ENCODE data around the gene NME4.

The NME4 gene

DNA sequence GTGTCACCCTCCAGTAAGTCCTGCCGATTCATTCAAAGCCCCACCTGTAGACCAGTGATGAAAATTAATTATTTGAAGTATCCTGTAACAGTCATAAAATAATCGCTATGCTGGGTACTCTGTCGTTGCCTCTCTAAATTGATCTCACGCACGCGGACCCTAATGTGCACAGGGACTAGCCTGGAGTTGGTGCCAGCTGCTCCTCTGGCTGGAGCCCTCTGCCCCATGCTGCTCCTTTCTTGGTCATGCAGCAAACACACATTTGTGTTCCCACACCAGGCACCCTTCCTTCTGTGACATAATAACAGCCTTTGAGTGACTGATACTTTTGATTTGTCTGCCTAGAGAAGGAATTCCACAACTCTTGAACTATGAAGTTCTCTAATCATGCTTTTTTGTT lies 44.4 kb downstream of the NME4 start:
- no peak for DNase-seq

DNA sequence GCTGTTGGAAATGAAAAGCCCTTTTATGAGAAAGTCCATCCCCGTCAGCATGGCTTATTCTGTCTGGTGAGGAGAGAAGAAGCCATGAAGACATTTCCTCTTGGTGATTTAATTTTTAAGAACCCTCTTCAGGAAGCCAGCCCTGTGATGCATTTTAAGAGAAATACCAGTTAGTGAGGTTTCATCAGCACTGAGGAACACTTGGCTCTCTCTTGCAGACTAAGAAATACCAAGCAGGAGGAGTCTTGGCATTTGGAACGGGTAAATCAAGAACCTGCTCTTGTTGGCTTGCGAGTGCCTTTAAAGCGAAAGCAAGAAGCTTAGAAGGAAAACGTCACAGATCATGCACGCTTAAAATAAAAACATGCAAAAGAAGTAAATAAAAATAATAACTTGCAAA lies 46.0 kb downstream of the NME4 start:
- no peak for DNase-seq

DNA sequence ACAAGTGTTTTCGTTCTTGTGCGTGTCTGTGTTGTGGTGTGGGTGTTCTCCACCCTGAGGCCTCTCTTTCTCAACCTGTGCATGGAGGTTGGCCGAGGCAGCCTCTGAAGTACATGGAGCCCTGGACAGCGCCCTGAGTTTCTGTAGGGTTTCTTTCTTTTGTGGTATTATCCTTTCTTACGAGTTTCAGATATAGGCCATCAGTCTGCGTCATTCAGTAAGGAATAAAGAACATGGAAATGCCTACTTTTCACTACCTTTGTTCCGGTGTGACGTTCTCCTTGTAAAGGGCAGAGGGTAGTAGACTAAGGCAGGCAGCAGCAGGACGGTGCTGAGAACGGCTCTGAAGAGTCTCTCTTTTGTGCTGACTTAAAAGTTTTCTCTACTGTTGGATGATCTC lies 47.0 kb downstream of the NME4 start:
- no peak for DNase-seq

DNA sequence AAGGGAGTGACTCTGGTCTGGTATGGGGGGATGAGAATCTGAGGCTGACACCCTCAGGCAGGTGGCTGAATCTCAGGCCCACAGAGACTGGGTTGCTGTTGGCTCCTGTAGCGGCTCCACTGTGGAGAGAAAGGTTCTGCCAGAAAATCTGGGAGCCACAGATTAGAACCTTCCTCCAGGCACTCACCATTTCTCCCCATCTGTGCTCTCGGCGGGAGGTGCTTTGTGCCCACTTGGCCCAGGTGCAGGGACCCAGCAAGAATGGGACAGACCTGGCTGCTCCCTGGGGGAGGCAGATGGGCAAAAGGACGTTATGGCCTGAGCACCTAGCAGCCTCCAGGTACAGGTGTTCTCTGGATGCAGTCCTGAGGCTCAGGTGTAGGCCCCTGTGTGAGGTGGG lies 48.6 kb downstream of the NME4 start:
- DNase-seq: no peak
